Keratinocyte (primary cell): ENCODE data around the gene FXYD6. TPM values are rescaled to one million over a fixed set of nuclear protein-coding genes. Genes with fewer than 3 reads are reported as not detected.

Experiments
- DNase-seq: peaks from one replicate; pipeline ENCODE4 v3.0.0-alpha.2; 2011; ENCODE audit warnings: low read depth, missing footprints, low spot score
- FAIRE-seq: peaks from 2 replicates; lab custom pipeline; 2011; peaks lifted over from hg19 to GRCh38; lab: Jason Lieb, UNC
- H2AFZ ChIP-seq: 2 replicates; pipeline ENCODE4 v1.6.0; 2012; ENCODE audit warnings: low read length, control low read depth, inconsistent platforms; ENCODE audit not compliant: control insufficient read depth
- H3K27ac ChIP-seq: 2 replicates; pipeline ENCODE4 v1.5.1; 2011; ENCODE audit warnings: low read length; ENCODE audit not compliant: control insufficient read depth, insufficient read depth
- H3K27me3 ChIP-seq: 3 replicates; pipeline ENCODE4 v1.6.0; 2011; ENCODE audit warnings: low read length; ENCODE audit not compliant: control insufficient read depth, insufficient read depth; ENCODE audit errors: extremely low read depth
- H3K36me3 ChIP-seq, 2 experiments: 2 replicates in 1 of 2; 3 replicates in 1 of 2; pipeline ENCODE4 v1.5.1; 2011; ENCODE audit warnings: low read length in 2 of 2, mild to moderate bottlenecking in 1 of 2; ENCODE audit not compliant: control insufficient read depth in 2 of 2, insufficient read depth in 2 of 2; ENCODE audit errors: extremely low read depth in 1 of 2
- H3K4me1 ChIP-seq: 3 replicates; pipeline ENCODE4 v1.5.1; 2011; ENCODE audit warnings: low read length; ENCODE audit not compliant: control insufficient read depth, insufficient read depth; ENCODE audit errors: extremely low read depth
- H3K4me2 ChIP-seq: 3 replicates; pipeline ENCODE4 v1.6.0; 2011; ENCODE audit warnings: low read depth, low read length; ENCODE audit not compliant: control insufficient read depth, insufficient read depth; ENCODE audit errors: extremely low read depth
- H3K4me3 ChIP-seq, 3 experiments: fragments of 200-600 bp in 1 of 3; sonication (generic) in 1 of 3; 2 replicates in 2 of 3; 3 replicates in 1 of 3; pipeline ENCODE4 v1.5.1; 2011 to 2016; ENCODE audit warnings: low read length in 3 of 3, mild to moderate bottlenecking in 3 of 3, control low read depth in 2 of 3, inconsistent platforms in 1 of 3, low read depth in 1 of 3, mixed read lengths in 1 of 3, mixed run types in 1 of 3, moderate library complexity in 1 of 3; ENCODE audit not compliant: control insufficient read depth in 2 of 3, insufficient read depth in 2 of 3; ENCODE audit errors: extremely low read depth in 1 of 3
- H3K79me2 ChIP-seq: 2 replicates; pipeline ENCODE4 v1.6.0; 2012; ENCODE audit warnings: low read length; ENCODE audit not compliant: control insufficient read depth, insufficient read depth
- H3K9ac ChIP-seq: 3 replicates; pipeline ENCODE4 v1.6.0; 2011; ENCODE audit warnings: low read length; ENCODE audit not compliant: control insufficient read depth, insufficient read depth; ENCODE audit errors: extremely low read depth
- H3K9me1 ChIP-seq: 3 replicates; pipeline ENCODE4 v1.6.0; 2011; ENCODE audit warnings: low read length; ENCODE audit not compliant: control insufficient read depth, insufficient read depth; ENCODE audit errors: extremely low read depth
- H3K9me3 ChIP-seq: 2 replicates; pipeline ENCODE4 v1.5.1; 2012; ENCODE audit warnings: low read depth, low read length; ENCODE audit not compliant: control insufficient read depth
- H4K20me1 ChIP-seq: 3 replicates; pipeline ENCODE4 v1.6.0; 2011; ENCODE audit warnings: low read length; ENCODE audit not compliant: control insufficient read depth, insufficient read depth; ENCODE audit errors: extremely low read depth
- CTCF ChIP-seq, 3 experiments: IDR thresholded peaks in 1 of 3; conservative IDR thresholded peaks in 1 of 3; optimal IDR thresholded peaks in 1 of 3; 2 replicates in 2 of 3; 3 replicates in 1 of 3; pipeline versions ENCODE3 to v1.5.1; 2011; ENCODE audit warnings: low read length in 3 of 3, mild to moderate bottlenecking in 3 of 3, moderate library complexity in 2 of 3, control low read depth in 1 of 3, inconsistent platforms in 1 of 3; ENCODE audit not compliant: insufficient read depth in 2 of 3; ENCODE audit errors: extremely low read depth in 1 of 3
- EZH2 ChIP-seq: IDR thresholded peaks from one replicate; pipeline ENCODE4 v1.6.1; 2012; ENCODE audit warnings: inconsistent platforms, mild to moderate bottlenecking, low read length, moderate library complexity
- dilution Hi-C: fragments of 300-500 bp; cut with MboI; formaldehyde crosslinking; loops from one replicate; pipeline ENCODE4 v1.7.0; 2020; ENCODE audit warnings: low sequenced_read_pairs; ENCODE audit not compliant: extremely low pct_ligation_motif_present
- polyA plus RNA-seq, 5 experiments: library from polyadenylated mRNA; depleted of rRNA in 3 of 5; stranded (reverse) in 3 of 5; stranded (forward) in 1 of 5; unstranded in 1 of 5; fragments of >200 nt; gene quantifications; 1 replicate in 1 of 5; 2 replicates in 3 of 5; 3 replicates in 1 of 5; pipeline versions ENCODE4 v1.2.1 to v1.2.3, GENCODE V29; 2011 to 2012; ENCODE audit warnings: missing spikeins in 2 of 5, low read depth in 1 of 5, low replicate concordance in 1 of 5

The FXYD6 gene
- polyA plus RNA-seq, 1 donor (not counting 4 experiments of a cell fraction or from before 2014, with no cell fraction given) = not detected

DNA sequence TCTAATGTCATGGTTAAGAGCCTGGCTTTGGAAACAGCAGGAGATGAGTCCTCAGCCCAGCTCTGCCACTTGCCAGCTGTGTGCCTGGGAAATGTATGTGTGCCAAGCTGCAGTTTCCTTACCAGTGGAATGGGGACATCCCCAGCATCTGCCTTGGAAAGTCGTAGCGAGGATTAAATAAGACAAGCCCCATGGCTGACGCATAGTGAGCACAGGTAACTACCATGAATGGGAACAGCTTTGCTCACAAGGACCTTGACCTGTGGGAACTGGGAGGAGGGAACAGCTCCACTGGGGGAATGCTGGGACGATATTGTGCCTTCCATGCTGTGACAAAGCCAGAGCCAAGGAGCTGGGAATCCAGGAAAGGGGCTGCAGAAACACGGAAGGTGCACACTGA, 76.8 kb downstream of the FXYD6 start:
- Histone ChIP-seq H3K9ac (no peak overlapping the region), H3K4me3 (no peak overlapping the region), H3K79me2 (no peaks in the 10 kb centered on the region), H3K36me3 (no peaks in the 10 kb centered on the region), H3K9me1 (no peaks in the 10 kb centered on the region), H3K27ac (no peak overlapping the region), H3K4me2 (no peak overlapping the region), H4K20me1 (no peaks in the 10 kb centered on the region), H3K9me3 (no peaks in the 10 kb centered on the region), H3K4me1 (peaks cover 6% of the 10 kb centered on the region), H2AFZ (no peak overlapping the region), H3K27me3 (peaks cover 48% of the 10 kb centered on the region)
- dilution Hi-C loops = loop anchor here (25.0 kb wide), 1 partner anchor 362 kb away; no protein-coding TSS in a partner anchor
- FAIRE-seq (no peak), DNase-seq (no peak)
- TF ChIP-seq CTCF (optimal IDR thresholded peaks at IDR 0.05 in 1 of 3, IDR thresholded peaks at IDR 0.05 in 1 of 3, conservative IDR thresholded peaks at IDR 0.05 in 1 of 3; ENCODE audit: extremely low read depth in 1 of 3, insufficient read depth in 2 of 3, low read length in 3 of 3) (no peak), EZH2 (no peak)

- TF ChIP-seq CTCF (optimal IDR thresholded peaks at IDR 0.05 in 1 of 3, IDR thresholded peaks at IDR 0.05 in 1 of 3, conservative IDR thresholded peaks at IDR 0.05 in 1 of 3; ENCODE audit: extremely low read depth in 1 of 3, insufficient read depth in 2 of 3, low read length in 3 of 3) = no peak
- peak; percentile 85 for TF ChIP-seq EZH2
- Histone ChIP-seq H3K9ac (no peak within 1 kb of the TSS), H3K4me2 (peak within 1 kb of the TSS; percentile 41), H4K20me1 (no peaks in the 10 kb centered on the region), H2AFZ (no peak within 1 kb of the TSS), H3K27ac (no peak within 1 kb of the TSS), H3K4me3 (peak within 1 kb of the TSS in 2 of 3 experiments; percentile 22), H3K36me3 (no peaks in the 10 kb centered on the region), H3K27me3 (peaks cover 74% of the 10 kb centered on the region), H3K79me2 (no peaks in the 10 kb centered on the region), H3K9me3 (no peaks in the 10 kb centered on the region), H3K4me1 (peaks cover 6% of the 10 kb centered on the region), H3K9me1 (no peaks in the 10 kb centered on the region)
- FAIRE-seq = no peak
- dilution Hi-C loops = no loop called here
- no peak for DNase-seq
Measured at GRCh38 chr11:117796872-117797529, 79.5 kb downstream of the FXYD6 start, which contains the start of gene DSCAML1. Gene DSCAML1, minus strand, starts transcription at chr11:117797216. Its CDS starts 137 bp downstream, at chr11:117797079.
